HG03469 (cell line): ENCODE data around the gene BEND2.

Experiments used
- ATAC-seq: cut with Tn5 transposase; IDR thresholded peaks from one replicate; pipeline ENCODE4 v1.9.1; 2021; ENCODE audit warnings: mild to moderate bottlenecking, moderate library complexity, moderate number of reproducible peaks; ENCODE audit not compliant: unreplicated experiment

BEND2 gene

DNA sequence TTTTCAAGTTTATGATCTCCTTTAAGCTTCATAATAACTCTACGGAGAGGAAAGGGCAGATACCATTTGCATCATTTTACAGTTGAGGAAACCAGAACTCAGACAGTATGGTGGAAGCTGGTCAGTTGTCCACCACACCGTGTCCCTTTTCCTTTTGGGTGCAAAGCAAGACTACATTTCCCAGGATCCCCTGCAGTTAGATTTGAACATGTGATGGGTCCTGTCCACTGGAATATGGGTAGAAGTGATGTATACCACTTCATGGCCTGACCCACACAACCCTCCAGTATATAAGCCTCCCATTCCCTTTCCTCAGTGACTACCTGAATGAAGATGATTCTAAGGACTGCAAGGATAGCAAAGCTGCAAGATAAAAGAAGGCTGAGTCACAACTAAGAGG is 74.7 kb downstream of the BEND2 start:
- ATAC-seq, result no peak

DNA sequence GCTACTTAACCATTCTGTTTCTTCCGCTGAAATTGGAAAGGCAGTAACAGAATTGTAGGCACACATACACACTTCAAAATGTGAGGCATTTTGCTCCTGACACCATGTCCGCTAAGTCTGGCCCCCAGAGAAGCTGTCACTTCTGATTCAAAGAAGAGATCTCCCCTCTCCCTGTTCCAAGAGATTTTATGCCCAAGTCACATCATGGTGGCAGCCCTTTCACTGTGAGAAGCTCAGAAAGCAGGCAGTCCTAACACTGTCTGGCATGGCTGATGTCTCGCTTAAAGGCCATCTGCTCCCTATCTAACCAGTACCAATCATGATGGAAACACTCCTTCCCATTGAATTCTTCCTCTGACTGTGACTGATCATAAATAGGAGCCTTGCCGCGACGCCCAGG is 83.9 kb downstream of the BEND2 start:
- ATAC-seq, result no peak

DNA sequence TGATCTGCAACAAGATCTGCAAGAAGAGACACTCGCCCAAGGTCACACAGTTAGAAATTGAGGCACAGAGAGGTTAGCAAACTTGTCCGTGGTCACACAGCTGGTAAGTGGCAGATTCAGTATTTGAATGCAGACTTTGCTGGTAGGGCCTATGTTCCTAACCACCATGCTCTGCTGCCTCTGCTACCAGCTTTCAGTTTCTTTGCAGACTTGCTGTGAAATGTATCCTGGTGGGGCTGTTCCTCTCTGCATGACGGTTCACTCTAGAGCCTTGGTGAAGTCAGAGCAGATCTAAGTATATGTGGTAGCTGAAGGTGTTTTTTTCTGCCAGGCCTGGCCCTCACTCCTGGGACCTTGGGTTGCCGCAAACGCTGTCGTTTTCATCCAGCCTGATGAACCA is 87.1 kb downstream of the BEND2 start:
- no peak for ATAC-seq

DNA sequence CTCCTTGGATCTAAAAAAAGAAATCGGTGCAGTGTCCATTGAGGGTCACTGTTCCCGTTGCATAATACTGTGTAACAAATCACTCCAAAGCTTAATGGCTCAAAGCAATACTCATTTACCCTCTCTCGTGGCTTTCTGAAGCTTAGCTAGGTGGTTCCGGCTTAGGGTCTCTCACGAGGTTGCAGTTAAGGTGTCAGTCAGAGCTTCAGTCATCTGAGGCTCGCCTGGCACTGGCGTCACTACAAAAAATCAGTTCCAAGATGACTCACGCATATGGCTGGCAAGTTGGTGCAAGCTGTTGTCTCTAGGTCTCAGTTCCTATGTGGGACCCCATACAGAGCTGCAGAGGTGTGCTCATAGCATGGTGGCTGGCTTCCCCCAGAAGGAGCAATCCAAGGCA is 91.0 kb downstream of the BEND2 start:
- ATAC-seq, result no peak

DNA sequence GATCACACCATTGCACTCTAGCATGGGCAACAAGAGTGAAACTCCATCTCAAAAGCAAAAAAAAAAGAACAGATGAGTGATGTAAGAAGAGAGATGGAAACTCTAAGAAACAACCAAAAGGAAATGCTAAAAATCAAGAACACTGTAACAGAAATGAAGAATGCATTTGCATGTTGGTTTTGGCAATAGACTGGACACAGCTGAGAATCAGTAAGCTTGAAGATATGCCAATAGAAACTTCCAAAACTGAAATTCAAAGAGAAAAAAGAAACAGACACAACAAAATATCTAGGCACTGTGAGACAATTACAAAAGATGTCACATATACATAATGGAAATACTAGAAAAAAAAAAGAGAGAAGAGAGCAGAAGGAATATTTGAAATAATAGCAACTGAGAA is 93.7 kb downstream of the BEND2 start:
- no peak for ATAC-seq

DNA sequence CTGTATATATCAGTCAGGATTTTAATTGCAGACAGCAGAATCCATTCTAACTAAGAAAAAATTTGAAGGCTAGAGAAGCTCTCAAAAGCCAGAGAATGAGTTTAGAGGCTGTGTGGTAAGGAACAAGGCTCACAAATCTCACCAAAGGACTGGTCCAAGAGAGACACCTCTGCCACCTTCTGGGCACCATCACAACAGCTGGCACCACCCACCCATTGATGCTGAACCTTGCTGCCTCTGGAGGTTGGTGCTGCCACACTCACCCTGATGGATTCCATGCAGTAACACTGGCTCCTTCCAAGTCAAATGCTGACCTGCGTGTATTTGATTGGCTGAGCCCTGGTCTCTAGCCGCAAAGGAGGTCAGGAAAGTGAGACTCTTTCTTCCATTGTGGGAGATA is 100.8 kb downstream of the BEND2 start:
- ATAC-seq, result no peak
